BLaER1 (cell line): ENCODE measurements around the gene BTBD9.

Experiments
- H3K27ac ChIP-seq: shearing (Covaris generic); formaldehyde crosslinking; 2 replicates; pipeline ENCODE4 v1.8.1; 2022
- H3K27me3 ChIP-seq: shearing (Covaris generic); formaldehyde crosslinking; 2 replicates; pipeline ENCODE4 v1.8.1; 2022
- H3K36me3 ChIP-seq: shearing (Covaris generic); formaldehyde crosslinking; 2 replicates; pipeline ENCODE4 v1.8.1; 2022
- H3K4me1 ChIP-seq: shearing (Covaris generic); formaldehyde crosslinking; 2 replicates; pipeline ENCODE4 v1.8.1; 2022
- H3K4me2 ChIP-seq: shearing (Covaris generic); formaldehyde crosslinking; 2 replicates; pipeline ENCODE4 v1.8.1; 2022
- H3K4me3 ChIP-seq: shearing (Covaris generic); formaldehyde crosslinking; 2 replicates; pipeline ENCODE4 v1.8.1; 2022
- H3K9ac ChIP-seq: shearing (Covaris generic); formaldehyde crosslinking; 2 replicates; pipeline ENCODE4 v1.8.1; 2022
- H3K9me3 ChIP-seq: shearing (Covaris generic); formaldehyde crosslinking; 2 replicates; pipeline ENCODE4 v1.8.1; 2022
- H4K20me1 ChIP-seq: shearing (Covaris generic); formaldehyde crosslinking; 2 replicates; pipeline ENCODE4 v1.8.1; 2022
- Cebpa-rat ChIP-seq: shearing (Covaris generic); IDR thresholded peaks from 2 replicates; pipeline ENCODE4 v1.8.1; 2022

The BTBD9 gene

GRCh38 chr6:38583523-38583922 is 56.2 kb downstream of the BTBD9 start:
- H3K36me3 ChIP-seq: no peaks in the 10 kb centered on the region
- no peak for TF ChIP-seq Cebpa-rat

GRCh38 chr6:38580030-38580429 is 59.7 kb downstream of the BTBD9 start:
- no peak overlapping the region for H3K4me2 ChIP-seq
- TF ChIP-seq Cebpa-rat: no peak

More at GRCh38 chr6:38583523-38583922, 56.2 kb downstream of the BTBD9 start:
- H3K9me3 ChIP-seq: no peaks in the 10 kb centered on the region
- no peak overlapping the region for H3K4me2 ChIP-seq
- H3K27me3 ChIP-seq: no peaks in the 10 kb centered on the region
- no peaks in the 10 kb centered on the region for H4K20me1 ChIP-seq
- H3K9ac ChIP-seq: no peak overlapping the region
- H3K27ac ChIP-seq: no peak overlapping the region
- H3K4me3 ChIP-seq: no peak overlapping the region
- H3K4me1 ChIP-seq: no peaks in the 10 kb centered on the region

GRCh38 chr6:38579010-38579628 is 60.6 kb downstream of the BTBD9 start:
- no peaks in the 10 kb centered on the region for H3K9me3 ChIP-seq
- H3K4me1 ChIP-seq: no peaks in the 10 kb centered on the region
- H3K4me3 ChIP-seq: no peak overlapping the region
- H3K9ac ChIP-seq: no peak overlapping the region
- H4K20me1 ChIP-seq: no peaks in the 10 kb centered on the region
- H3K27ac ChIP-seq: no peak overlapping the region
- H3K27me3 ChIP-seq: no peaks in the 10 kb centered on the region
- no peak overlapping the region for H3K4me2 ChIP-seq
- H3K36me3 ChIP-seq: no peaks in the 10 kb centered on the region
- no peak for TF ChIP-seq Cebpa-rat

More at GRCh38 chr6:38580030-38580429, 59.7 kb downstream of the BTBD9 start:
- H3K9me3 ChIP-seq: no peaks in the 10 kb centered on the region
- no peak overlapping the region for H3K27ac ChIP-seq
- H4K20me1 ChIP-seq: no peaks in the 10 kb centered on the region
- H3K4me1 ChIP-seq: no peaks in the 10 kb centered on the region
- H3K27me3 ChIP-seq: no peaks in the 10 kb centered on the region
- H3K4me3 ChIP-seq: no peak overlapping the region
- no peaks in the 10 kb centered on the region for H3K36me3 ChIP-seq
- no peak overlapping the region for H3K9ac ChIP-seq

- Histone ChIP-seq H3K4me3 (no peak overlapping the region), H3K27me3 (no peaks in the 10 kb centered on the region), H3K36me3 (no peaks in the 10 kb centered on the region), H3K4me1 (no peaks in the 10 kb centered on the region), H3K27ac (no peak overlapping the region), H3K9ac (no peak overlapping the region), H3K9me3 (no peaks in the 10 kb centered on the region), H3K4me2 (no peak overlapping the region), H4K20me1 (no peaks in the 10 kb centered on the region)
- TF ChIP-seq Cebpa-rat: no peak
Observed at GRCh38 chr6:38578075-38578474, 61.7 kb downstream of the BTBD9 start.

GRCh38 chr6:38577492-38577891 is 62.2 kb downstream of the BTBD9 start:
- Histone ChIP-seq H3K27me3 (no peaks in the 10 kb centered on the region), H3K4me2 (no peak overlapping the region), H3K27ac (no peak overlapping the region), H4K20me1 (no peaks in the 10 kb centered on the region), H3K4me3 (no peak overlapping the region), H3K36me3 (no peaks in the 10 kb centered on the region), H3K4me1 (peaks cover 5% of the 10 kb centered on the region), H3K9me3 (no peaks in the 10 kb centered on the region), H3K9ac (no peak overlapping the region)
- no peak for TF ChIP-seq Cebpa-rat

- Histone ChIP-seq H3K4me1 (peaks cover 17% of the 10 kb centered on the region), H3K36me3 (no peaks in the 10 kb centered on the region), H4K20me1 (no peaks in the 10 kb centered on the region), H3K4me2 (no peak overlapping the region), H3K27me3 (no peaks in the 10 kb centered on the region), H3K9ac (no peak overlapping the region), H3K9me3 (no peaks in the 10 kb centered on the region), H3K4me3 (no peak overlapping the region), H3K27ac (no peak overlapping the region)
- no peak for TF ChIP-seq Cebpa-rat
Observed at GRCh38 chr6:38573801-38574395, 65.8 kb downstream of the BTBD9 start.

- no peaks in the 10 kb centered on the region for H4K20me1 ChIP-seq
- H3K27ac ChIP-seq: no peak overlapping the region
- no peak overlapping the region for H3K9ac ChIP-seq
- peaks cover 21% of the 10 kb centered on the region for H3K4me1 ChIP-seq
- H3K4me2 ChIP-seq: peak overlapping the region; percentile 67
- no peak for TF ChIP-seq Cebpa-rat
- no peaks in the 10 kb centered on the region for H3K27me3 ChIP-seq
- no peak overlapping the region; the same call in 1 of the 2 replicates for H3K4me3 ChIP-seq
- no peaks in the 10 kb centered on the region for H3K36me3 ChIP-seq
- H3K9me3 ChIP-seq: no peaks in the 10 kb centered on the region
Observed at GRCh38 chr6:38572186-38572813, 67.4 kb downstream of the BTBD9 start.

GRCh38 chr6:38571721-38572120 is 68.0 kb downstream of the BTBD9 start:
- Histone ChIP-seq H3K4me1 (peaks cover 23% of the 10 kb centered on the region), H4K20me1 (no peaks in the 10 kb centered on the region), H3K4me2 (peak overlapping the region; percentile 67), H3K4me3 (no peak overlapping the region), H3K27me3 (no peaks in the 10 kb centered on the region), H3K27ac (no peak overlapping the region), H3K36me3 (no peaks in the 10 kb centered on the region), H3K9me3 (no peaks in the 10 kb centered on the region), H3K9ac (no peak overlapping the region)
- no peak for TF ChIP-seq Cebpa-rat

- Histone ChIP-seq H3K4me2 (no peak overlapping the region), H3K9me3 (no peaks in the 10 kb centered on the region), H4K20me1 (no peaks in the 10 kb centered on the region), H3K27me3 (no peaks in the 10 kb centered on the region), H3K27ac (no peak overlapping the region), H3K4me3 (no peak overlapping the region), H3K4me1 (peaks cover 23% of the 10 kb centered on the region), H3K36me3 (no peaks in the 10 kb centered on the region), H3K9ac (no peak overlapping the region)
- no peak for TF ChIP-seq Cebpa-rat
Observed at GRCh38 chr6:38570750-38571149, 69.0 kb downstream of the BTBD9 start.

- no peak for TF ChIP-seq Cebpa-rat
- no peak overlapping the region for H3K9ac ChIP-seq
- H3K27me3 ChIP-seq: no peaks in the 10 kb centered on the region
- H3K4me2 ChIP-seq: no peak overlapping the region; the same call in 1 of the 2 replicates
- H3K4me1 ChIP-seq: peaks cover 34% of the 10 kb centered on the region
- no peak overlapping the region for H3K4me3 ChIP-seq
- H4K20me1 ChIP-seq: no peaks in the 10 kb centered on the region
- no peaks in the 10 kb centered on the region for H3K9me3 ChIP-seq
- no peaks in the 10 kb centered on the region for H3K36me3 ChIP-seq
- H3K27ac ChIP-seq: no peak overlapping the region
Observed at GRCh38 chr6:38567436-38567835, 72.3 kb downstream of the BTBD9 start.
